Hindlimb muscle (tissue), 1 donor: ENCODE measurements around the gene CYP4F8. TPM values are rescaled to one million over a fixed set of nuclear protein-coding genes. Genes with fewer than 3 reads are reported as not detected.
"Not testable (repeated sequence)": the region's sequence is repeated elsewhere in the genome, so short reads cannot be mapped to it uniquely, and the experiment has no call there.

Experiments used
- DNase-seq: peaks from one replicate; pipeline ENCODE4 v3.0.0-alpha.2; 2013
- polyA plus RNA-seq: library from polyadenylated mRNA; unstranded; fragments of 120-200 nt; gene quantifications from one replicate; pipeline ENCODE4 v1.2.1, GENCODE V29; 2013; ENCODE audit not compliant: insufficient read length

The CYP4F8 gene
- polyA plus RNA-seq, 1 donor, result not detected

- DNase-seq, result no peak
Observed at GRCh38 chr19:15644816-15645215, 29.8 kb downstream of the CYP4F8 start.

GRCh38 chr19:15649526-15649925 lies 34.5 kb downstream of the CYP4F8 start:
- no peak for DNase-seq

DNA sequence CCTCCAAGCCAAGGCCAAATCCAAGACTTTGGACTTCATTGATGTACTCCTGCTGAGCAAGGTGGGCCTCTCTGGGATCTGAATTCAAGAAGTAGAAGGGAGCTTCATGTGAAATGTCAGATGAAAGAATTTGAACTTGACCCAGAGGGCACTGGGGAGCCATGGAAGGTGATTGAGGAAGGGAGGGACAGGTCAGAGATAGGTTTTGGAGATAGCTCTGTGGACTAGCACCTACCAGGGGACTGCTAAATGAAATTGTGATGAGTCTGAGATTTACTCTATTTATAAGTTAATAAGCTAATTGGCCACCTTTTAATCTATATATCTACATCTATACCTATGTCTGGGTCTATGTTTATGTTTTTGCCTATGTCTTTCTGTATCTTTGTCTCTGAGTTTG lies 35.1 kb downstream of the CYP4F8 start:
- not testable (repeated sequence) for DNase-seq

- no peak for DNase-seq
Observed at GRCh38 chr19:15651791-15652190, 36.8 kb downstream of the CYP4F8 start.

DNA sequence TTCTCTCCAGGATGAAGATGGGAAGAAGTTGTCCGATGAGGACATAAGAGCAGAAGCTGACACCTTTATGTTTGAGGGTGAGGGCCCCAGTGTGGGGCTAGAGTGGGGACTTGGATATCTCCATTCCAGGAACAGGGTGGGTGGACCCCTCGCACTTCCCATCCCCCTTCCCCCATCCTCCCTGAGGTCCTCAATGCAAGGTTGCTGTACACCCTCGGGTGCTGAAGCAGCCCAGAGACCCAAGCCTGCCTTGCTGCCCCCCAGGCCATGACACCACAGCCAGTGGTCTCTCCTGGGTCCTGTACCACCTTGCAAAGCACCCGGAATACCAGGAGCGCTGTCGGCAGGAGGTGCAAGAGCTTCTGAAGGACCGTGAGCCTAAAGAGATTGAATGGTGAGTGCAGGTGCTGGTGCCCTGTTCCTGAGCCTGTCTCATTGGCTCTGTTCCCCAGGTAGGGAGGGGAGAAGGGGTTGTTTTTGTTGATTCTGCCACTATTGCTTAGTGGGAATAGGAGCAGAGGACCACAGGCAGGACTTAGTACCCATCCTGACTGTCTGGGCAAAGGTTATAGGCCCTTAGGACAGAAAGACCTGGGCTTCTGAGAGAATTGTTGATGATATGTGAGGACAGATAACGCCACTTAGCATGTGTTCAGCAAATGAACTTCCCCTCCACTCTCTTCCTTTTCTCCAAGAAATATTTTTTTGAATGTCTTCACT lies 37.7 kb downstream of the CYP4F8 start:
- no peak for DNase-seq

- DNase-seq, result no peak
Observed at GRCh38 chr19:15656467-15656866, 41.4 kb downstream of the CYP4F8 start.

DNA sequence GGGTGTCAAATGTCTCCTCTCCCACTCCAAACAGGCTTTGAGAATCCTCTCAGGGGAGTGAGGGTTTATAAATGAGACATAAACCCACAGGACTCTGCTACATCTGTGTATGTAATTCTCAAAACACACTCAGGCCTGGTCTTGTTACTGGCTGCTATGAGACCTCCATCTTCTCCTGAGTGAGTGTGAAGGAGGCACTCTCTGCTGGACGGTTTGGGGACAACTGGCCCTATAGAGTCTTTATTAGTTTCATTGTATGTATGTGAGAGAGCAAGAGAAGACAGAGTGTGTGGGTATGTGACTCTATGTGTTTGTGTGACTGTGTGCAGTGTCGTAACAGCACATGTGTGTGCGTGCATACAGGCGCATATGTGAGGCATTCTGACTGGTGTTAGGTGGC lies 48.2 kb downstream of the CYP4F8 start:
- no peak for DNase-seq

DNA sequence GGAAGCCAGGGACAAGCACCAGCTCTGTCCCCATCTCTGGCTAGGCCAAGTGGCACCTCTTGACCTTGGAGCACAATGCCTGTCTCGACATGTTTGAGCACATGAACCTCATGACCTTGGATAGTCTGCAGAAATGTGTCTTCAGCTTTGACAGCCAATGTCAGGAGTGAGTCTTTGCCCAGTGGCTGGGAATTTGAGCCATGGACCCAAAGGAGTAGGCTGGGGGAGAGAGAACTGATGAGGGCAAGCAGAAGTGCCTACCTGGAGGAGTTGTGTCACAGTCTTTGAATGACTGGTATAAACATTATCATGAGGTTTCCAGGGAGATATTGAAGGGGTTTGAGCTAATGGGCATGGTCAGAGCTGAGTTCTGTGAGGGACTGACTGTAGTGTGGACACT lies 51.2 kb downstream of the CYP4F8 start:
- DNase-seq, result no peak

- no peak for DNase-seq
Observed at GRCh38 chr19:15666883-15667282, 51.9 kb downstream of the CYP4F8 start.

DNA sequence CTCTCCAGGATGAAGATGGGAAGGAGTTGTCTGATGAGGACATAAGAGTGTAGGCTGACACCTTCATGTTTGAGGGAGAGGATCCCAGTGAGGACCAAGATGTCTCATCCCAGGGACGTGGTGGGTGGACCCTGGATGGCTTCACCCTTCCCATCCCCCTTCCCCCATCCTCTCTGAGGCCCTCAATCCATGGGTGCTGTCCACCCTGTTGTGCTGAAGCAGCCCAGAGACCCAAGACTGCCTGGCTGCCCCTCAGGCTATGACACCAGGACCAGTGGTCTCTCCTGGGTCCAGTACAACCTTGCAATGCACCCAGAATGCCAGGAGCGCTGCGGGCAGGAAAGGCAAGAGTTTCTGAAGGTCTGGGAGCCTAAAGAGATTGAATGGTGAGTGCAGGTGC lies 54.4 kb downstream of the CYP4F8 start:
- DNase-seq, result no peak

DNA sequence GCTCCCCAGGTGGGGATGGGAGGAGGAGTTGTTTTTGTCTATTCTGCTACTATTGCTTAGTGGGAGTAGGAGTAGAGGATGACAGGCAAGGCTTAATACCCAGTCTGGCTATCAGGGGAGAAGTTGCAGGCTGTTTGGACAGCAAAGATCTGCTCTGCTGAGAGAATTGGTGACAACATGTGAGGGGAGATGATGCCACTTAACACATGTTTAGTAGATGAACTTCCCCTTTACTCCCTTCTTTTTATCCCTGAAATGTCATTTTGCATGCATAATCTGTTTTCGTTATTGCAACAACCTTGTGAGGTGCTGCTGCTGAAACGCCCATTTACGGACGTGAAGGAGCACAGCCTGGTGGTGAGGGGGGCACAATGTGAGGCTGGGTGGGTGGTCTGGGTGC lies 54.9 kb downstream of the CYP4F8 start:
- DNase-seq, result no peak

GRCh38 chr19:15671237-15671821 lies 56.3 kb downstream of the CYP4F8 start:
- no peak for DNase-seq

DNA sequence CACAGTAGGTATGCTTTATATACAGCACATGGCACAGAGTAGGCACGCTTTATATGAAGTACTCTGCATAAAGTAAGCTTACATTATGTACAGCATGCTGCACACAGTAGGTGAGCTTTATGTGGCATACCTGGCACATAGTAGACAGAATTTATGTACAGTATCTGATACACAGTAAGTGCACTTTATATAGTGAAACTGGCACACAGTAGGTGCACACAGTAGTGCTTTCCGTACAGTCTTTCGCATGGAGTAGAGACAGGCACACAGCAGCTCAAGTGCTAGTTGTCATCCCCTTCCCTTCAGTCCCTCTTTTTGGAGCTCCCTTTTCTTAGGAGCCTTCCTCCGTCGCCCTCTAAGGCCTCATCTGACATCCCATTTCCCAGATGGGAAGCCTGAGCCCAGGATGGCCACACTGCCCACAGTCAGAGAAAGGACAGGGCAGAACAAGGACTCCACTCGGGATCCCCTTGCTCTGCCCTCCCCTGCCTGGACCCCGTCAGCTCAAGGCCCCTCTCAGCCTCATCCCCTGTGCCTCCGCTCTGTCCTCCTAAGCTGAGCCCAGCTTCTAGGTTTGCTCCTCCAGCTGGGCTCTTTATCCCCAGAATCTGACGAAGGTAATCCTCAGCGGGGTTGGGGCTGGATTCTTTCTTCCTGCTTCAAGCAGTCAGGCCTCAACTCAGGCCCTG lies 57.0 kb downstream of the CYP4F8 start:
- DNase-seq, result no peak

GRCh38 chr19:15672580-15673175 lies 57.7 kb downstream of the CYP4F8 start, which contains the start of gene CYP4F12:
CYP4F12 (plus strand) TSS chr19:15673087; CDS start chr19:15673530, 443 bp downstream.
- peak; percentile 46 for DNase-seq

GRCh38 chr19:15673176-15673654 lies 58.2 kb downstream of the CYP4F8 start:
- DNase-seq, result no peak

DNA sequence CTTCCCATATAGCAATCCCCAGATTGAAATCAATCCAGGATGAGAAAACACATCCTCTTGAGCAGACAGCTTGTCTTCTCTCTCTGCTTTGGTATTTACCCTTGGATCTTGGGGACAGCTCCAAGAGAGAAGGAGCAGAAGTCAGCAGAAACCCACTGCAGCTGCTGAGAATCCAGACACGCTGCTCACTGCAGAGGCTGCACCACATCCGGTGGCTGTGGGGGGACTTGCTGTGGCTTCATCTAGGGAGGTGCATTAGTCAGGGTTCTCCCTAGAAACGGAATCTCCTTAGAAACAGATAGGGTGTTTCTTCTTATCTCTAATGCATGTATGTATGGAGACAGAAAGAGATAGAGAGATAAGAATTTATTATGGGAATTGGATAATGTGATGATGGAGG lies 60.5 kb downstream of the CYP4F8 start:
- DNase-seq, result no peak

GRCh38 chr19:15679089-15679488 lies 64.1 kb downstream of the CYP4F8 start:
- no peak for DNase-seq

DNA sequence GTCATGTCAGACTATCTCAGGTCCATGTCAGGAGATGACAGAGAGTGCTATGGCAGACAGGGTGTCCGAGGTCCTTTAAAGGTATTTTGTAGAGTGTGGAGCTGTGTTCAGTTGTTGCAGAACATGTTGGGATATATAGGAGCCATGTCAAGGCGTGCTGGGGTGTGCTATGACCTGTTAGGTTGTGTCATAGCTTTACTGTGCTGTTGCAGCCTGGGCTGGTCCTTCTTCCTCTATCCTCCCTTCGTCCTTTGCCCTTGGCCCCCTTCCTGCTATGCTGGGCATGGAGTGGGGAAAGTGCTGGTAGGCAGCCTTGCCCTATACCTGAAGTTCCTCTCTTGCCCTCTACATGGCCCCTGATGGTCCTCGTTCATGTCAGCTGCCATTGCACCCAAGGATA lies 64.8 kb downstream of the CYP4F8 start:
- DNase-seq, result not testable (repeated sequence)

Other genes starting within 250 kb of the CYP4F8 start
- 22.1 TPM for gene AKAP8, start 235.4 kb upstream of the CYP4F8 start, polyA plus RNA-seq
- 91.1 TPM for gene AKAP8L, start 196.2 kb upstream of the CYP4F8 start, polyA plus RNA-seq
- gene WIZ, start 165.3 kb upstream of the CYP4F8 start, polyA plus RNA-seq, result 39.5 TPM
- 1.7 TPM for gene RASAL3, start 150.7 kb upstream of the CYP4F8 start, polyA plus RNA-seq
- gene PGLYRP2, start 135.7 kb upstream of the CYP4F8 start, polyA plus RNA-seq, result not detected
- gene CYP4F22, start 106.7 kb upstream of the CYP4F8 start, polyA plus RNA-seq, result not detected
- 0.08 TPM for gene CYP4F3, start 25.7 kb downstream of the CYP4F8 start, polyA plus RNA-seq
- 1.8 TPM for gene CYP4F12, start 57.9 kb downstream of the CYP4F8 start, polyA plus RNA-seq
- not detected for gene OR10H2, start 112.8 kb downstream of the CYP4F8 start, polyA plus RNA-seq
- not detected for gene OR10H3, start 122.8 kb downstream of the CYP4F8 start, polyA plus RNA-seq
- 0.04 TPM for gene OR10H5, start 172.4 kb downstream of the CYP4F8 start, polyA plus RNA-seq
- gene OR10H1, start 200.4 kb downstream of the CYP4F8 start, polyA plus RNA-seq, result not detected